ENCODE data around the gene ELMO1.

The ELMO1 gene

DNA sequence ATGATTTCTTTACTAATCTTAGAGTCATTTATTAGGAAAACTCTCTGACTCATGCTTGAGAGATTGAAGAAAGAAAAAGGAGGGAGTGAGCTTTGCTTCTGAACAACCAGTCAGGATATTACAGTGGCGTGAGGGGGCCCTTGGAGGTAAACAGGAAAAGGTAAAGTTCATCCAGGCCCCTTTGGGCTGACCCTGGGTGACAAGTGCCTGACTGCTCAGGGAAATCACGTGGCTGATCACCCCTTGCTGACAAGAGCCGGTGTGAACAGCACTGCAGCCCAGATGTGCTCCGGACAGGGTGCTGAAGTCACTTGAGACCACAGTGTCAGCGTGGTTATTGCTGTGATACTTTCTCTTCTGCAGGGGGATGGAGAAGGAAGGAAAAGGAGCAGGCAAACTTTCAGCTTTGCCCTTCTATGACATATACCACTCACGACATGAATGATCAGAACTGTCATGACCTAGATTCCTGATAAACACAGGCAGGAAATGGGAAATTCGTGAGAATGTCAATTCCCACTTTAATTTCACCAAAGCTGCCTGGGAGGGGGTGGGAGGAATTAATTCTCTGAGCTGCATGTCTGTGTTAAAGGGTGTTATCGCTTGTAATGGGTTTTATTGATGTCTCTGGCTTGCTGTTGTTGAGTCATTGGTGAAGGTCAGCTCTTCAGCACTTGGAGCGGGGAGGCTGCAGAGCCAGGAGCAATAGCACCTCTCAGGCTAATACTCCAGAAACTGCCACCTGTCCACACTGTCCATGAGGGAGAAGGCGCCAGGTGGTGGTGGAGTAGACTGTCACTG is 584.6 kb downstream of the ELMO1 start:
- H3K27me3 ChIP-seq (ENCODE audit: insufficient read depth, poor library complexity, severe bottlenecking): no peaks in the 10 kb centered on the region
- TF ChIP-seq, protein P1, sequence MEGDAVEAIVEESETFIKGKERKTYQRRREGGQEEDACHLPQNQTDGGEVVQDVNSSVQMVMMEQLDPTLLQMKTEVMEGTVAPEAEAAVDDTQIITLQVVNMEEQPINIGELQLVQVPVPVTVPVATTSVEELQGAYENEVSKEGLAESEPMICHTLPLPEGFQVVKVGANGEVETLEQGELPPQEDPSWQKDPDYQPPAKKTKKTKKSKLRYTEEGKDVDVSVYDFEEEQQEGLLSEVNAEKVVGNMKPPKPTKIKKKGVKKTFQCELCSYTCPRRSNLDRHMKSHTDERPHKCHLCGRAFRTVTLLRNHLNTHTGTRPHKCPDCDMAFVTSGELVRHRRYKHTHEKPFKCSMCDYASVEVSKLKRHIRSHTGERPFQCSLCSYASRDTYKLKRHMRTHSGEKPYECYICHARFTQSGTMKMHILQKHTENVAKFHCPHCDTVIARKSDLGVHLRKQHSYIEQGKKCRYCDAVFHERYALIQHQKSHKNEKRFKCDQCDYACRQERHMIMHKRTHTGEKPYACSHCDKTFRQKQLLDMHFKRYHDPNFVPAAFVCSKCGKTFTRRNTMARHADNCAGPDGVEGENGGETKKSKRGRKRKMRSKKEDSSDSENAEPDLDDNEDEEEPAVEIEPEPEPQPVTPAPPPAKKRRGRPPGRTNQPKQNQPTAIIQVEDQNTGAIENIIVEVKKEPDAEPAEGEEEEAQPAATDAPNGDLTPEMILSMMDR (IDR thresholded peaks at IDR 0.05; ENCODE audit: poor library complexity, severe bottlenecking): no peak
- ATAC-seq (ENCODE audit: low read depth): no peak
- no peaks in the 10 kb centered on the region for H3K9me3 ChIP-seq (ENCODE audit: severe bottlenecking)
- H3K4me1 ChIP-seq (ENCODE audit: insufficient read depth, poor library complexity, severe bottlenecking): no peaks in the 10 kb centered on the region
- no peak for DNase-seq (ENCODE audit: low spot score)
- no peaks in the 10 kb centered on the region for H3K36me3 ChIP-seq (ENCODE audit: low read depth)
- no peak overlapping the region for H3K4me3 ChIP-seq (ENCODE audit: severe bottlenecking)
- no peak overlapping the region for H3K27ac ChIP-seq (ENCODE audit: poor library complexity, severe bottlenecking)

DNA sequence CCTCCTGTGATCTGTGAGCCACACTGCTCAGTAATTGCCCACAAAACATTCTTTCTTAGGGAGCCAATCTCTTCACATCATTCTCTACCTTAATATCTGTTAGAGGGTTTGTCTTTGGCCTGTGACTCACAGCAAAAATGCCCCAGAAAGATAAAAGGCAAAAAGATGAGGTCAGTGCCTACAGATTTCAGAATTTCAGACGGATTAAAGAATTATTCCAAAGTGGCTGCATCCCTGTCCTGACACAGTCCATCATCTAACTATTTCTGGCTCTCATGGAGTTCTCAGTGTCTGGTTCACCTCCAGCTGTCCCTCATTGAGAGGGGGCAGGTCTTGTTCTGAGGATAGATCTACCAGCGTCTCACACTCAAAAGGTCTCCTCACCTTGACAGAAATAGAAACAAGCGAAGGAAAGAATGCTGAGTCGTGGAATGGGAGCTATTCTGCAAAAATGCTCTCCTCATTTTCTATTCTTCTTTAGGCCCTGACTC is 585.8 kb downstream of the ELMO1 start:
- no peaks in the 10 kb centered on the region for H3K4me1 ChIP-seq (ENCODE audit: insufficient read depth, poor library complexity, severe bottlenecking)
- no peaks in the 10 kb centered on the region for H3K36me3 ChIP-seq (ENCODE audit: low read depth)
- ATAC-seq (ENCODE audit: low read depth) (no peak), DNase-seq (ENCODE audit: low spot score) (no peak)
- TF ChIP-seq, protein P1 (IDR thresholded peaks at IDR 0.05; ENCODE audit: poor library complexity, severe bottlenecking): no peak
- no peak overlapping the region for H3K4me3 ChIP-seq (ENCODE audit: severe bottlenecking)
- no peak overlapping the region for H3K27ac ChIP-seq (ENCODE audit: poor library complexity, severe bottlenecking)
- no peaks in the 10 kb centered on the region for H3K27me3 ChIP-seq (ENCODE audit: insufficient read depth, poor library complexity, severe bottlenecking)
- H3K9me3 ChIP-seq (ENCODE audit: severe bottlenecking): no peaks in the 10 kb centered on the region

DNA sequence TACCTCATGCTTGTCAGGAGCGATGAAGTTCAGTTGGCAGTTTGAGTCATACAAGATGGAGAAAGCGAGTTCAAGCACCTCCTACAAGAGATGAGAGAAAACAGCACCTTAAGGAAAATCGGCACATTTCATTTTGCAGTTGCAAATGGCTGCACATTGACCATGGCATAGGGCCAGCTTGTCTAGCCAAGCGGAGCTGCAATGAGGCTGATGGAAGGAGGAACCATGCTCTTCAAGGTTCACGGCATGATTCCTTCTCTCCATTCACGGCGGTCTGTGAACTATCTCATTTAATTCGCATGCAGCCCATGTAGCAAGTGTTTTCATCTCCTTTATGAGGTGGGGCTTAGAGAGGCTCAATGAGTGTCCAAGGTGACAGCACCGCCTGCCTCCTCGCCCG is 587.0 kb downstream of the ELMO1 start:
- Histone ChIP-seq H3K36me3 (ENCODE audit: low read depth) (no peaks in the 10 kb centered on the region), H3K4me3 (ENCODE audit: severe bottlenecking) (no peak overlapping the region), H3K27me3 (ENCODE audit: insufficient read depth, poor library complexity, severe bottlenecking) (no peaks in the 10 kb centered on the region), H3K27ac (ENCODE audit: poor library complexity, severe bottlenecking) (no peak overlapping the region), H3K9me3 (ENCODE audit: severe bottlenecking) (no peaks in the 10 kb centered on the region), H3K4me1 (ENCODE audit: insufficient read depth, poor library complexity, severe bottlenecking) (no peaks in the 10 kb centered on the region)
- DNase-seq (ENCODE audit: low spot score) (no peak), ATAC-seq (ENCODE audit: low read depth) (no peak)
- TF ChIP-seq, protein P1 (IDR thresholded peaks at IDR 0.05; ENCODE audit: poor library complexity, severe bottlenecking): no peak

DNA sequence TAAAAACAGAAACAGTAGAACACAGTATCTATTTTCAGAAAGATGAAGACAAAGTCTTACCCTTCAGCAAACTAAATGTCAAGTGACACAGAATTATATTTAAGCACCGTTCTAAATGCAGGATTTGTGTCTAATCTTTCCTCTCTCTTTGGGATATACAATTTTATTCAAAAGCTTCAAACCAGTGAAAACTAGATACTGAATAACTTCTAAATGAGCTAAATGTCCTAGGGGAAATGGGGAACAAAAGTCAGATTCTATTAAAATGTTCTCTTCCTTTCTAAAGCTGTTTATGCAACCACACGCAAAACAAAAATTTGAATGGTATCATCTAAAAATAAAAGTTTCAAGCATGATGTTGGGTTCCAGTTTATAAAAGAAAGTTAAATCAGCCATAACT is 588.0 kb downstream of the ELMO1 start:
- ATAC-seq (ENCODE audit: low read depth) (no peak), DNase-seq (ENCODE audit: low spot score) (no peak)
- Histone ChIP-seq H3K27me3 (ENCODE audit: insufficient read depth, poor library complexity, severe bottlenecking) (no peaks in the 10 kb centered on the region), H3K27ac (ENCODE audit: poor library complexity, severe bottlenecking) (no peak overlapping the region), H3K36me3 (ENCODE audit: low read depth) (no peaks in the 10 kb centered on the region), H3K4me1 (ENCODE audit: insufficient read depth, poor library complexity, severe bottlenecking) (no peaks in the 10 kb centered on the region), H3K4me3 (ENCODE audit: severe bottlenecking) (no peak overlapping the region), H3K9me3 (ENCODE audit: severe bottlenecking) (no peaks in the 10 kb centered on the region)
- TF ChIP-seq, protein P1 (IDR thresholded peaks at IDR 0.05; ENCODE audit: poor library complexity, severe bottlenecking): no peak

DNA sequence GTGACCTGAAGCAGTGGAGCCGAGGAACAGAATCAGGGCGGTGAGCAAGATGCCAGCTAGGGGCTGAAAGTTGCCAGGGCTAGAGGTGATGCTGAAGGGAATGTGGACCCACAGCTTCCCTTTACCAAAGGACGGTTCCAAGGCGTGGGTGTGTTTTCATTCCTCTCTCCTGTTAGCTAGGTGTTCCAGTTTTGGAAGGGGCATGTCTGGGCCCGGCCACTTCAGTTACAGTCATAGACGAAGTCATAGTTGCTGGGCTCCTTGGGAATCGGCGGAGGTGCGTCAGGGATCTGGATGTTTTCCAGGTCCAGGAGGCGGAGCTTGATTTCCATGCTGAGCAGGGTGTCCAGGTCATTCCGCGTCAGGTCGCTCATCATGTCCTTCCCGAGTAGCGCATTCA is 593.3 kb downstream of the ELMO1 start:
- ATAC-seq (ENCODE audit: low read depth) (peak; percentile 88), DNase-seq (ENCODE audit: low spot score) (peak; percentile 66)
- Histone ChIP-seq H3K27ac (ENCODE audit: poor library complexity, severe bottlenecking) (no peak overlapping the region), H3K36me3 (ENCODE audit: low read depth) (no peaks in the 10 kb centered on the region), H3K4me3 (ENCODE audit: severe bottlenecking) (no peak overlapping the region), H3K27me3 (ENCODE audit: insufficient read depth, poor library complexity, severe bottlenecking) (no peaks in the 10 kb centered on the region), H3K9me3 (ENCODE audit: severe bottlenecking) (no peaks in the 10 kb centered on the region), H3K4me1 (ENCODE audit: insufficient read depth, poor library complexity, severe bottlenecking) (no peaks in the 10 kb centered on the region)
- TF ChIP-seq, protein P1 (IDR thresholded peaks at IDR 0.05; ENCODE audit: poor library complexity, severe bottlenecking): no peak

Measured in RWPE2 (cell line).